ENCODE results near the gene PLA1A.

Gene PLA1A

DNA sequence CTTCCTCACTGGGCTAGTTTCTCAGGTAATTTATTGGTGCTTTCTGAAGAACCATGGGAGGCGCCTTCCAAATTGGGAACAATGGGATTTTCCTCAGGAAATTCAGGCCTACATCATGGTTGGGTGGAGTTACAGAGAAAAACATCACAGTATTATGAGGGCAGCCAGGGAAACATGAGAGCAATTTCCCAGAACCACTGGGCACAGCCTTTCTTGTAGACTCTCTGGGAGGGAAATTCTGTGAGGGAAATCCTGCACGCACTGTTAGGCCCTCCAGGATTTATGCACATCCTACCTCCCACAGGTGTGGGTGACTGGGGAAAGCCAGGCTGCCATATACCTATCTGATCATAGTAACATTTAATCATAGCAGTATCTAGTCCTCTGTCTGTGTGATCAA is 49.5 kb downstream of the PLA1A start:
- in situ Hi-C loops (cut with HindIII; ENCODE audit: low sequenced_read_pairs): no loop called here
- TF ChIP-seq CTCF (IDR thresholded peaks at IDR 0.05; ENCODE audit: low read depth, low read length): no peak
- DNase-seq (ENCODE audit: low read depth, low spot score): no peak
- no peak overlapping the region for H3K4me3 ChIP-seq (ENCODE audit: low read depth, low read length)

DNA sequence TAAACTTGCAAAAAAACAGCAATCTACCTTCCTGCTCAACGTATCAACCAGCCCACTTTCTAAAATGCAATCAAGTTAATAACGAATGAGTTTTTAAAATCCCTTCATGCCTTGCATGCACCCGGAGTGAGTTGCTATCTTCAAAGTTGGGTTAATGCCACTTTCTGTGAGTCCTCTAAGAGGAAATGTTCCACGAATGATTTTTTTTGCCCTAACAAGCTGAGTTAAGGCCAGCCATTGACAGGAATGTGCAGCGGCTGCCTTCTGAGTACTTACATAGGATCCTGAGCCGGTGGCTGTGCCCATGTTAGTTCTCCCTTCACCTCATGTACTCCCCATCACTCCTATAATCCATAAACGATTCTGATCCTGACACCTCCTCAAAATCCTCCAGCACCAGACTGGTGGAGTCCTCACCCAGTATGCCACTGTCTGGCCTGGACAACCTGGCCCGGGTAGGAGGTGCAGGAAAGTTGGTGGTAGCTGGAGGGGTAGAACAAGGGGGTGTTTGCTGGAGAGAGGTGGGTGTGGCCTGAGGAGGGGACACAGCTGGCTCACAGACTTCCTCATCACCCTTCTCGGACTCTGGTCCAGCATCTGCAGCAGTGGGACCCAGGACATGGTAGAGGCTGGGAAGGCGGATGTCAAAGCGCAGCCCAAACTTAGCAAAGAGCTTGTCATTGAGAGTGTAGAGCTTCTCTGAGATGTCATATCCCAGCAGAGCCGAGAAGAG is 50.3 kb downstream of the PLA1A start:
- no peak overlapping the region for H3K4me3 ChIP-seq (ENCODE audit: low read depth, low read length)
- TF ChIP-seq CTCF (IDR thresholded peaks at IDR 0.05; ENCODE audit: low read depth, low read length): no peak
- DNase-seq (ENCODE audit: low read depth, low spot score): no peak
- in situ Hi-C loops (cut with HindIII; ENCODE audit: low sequenced_read_pairs): no loop called here

DNA sequence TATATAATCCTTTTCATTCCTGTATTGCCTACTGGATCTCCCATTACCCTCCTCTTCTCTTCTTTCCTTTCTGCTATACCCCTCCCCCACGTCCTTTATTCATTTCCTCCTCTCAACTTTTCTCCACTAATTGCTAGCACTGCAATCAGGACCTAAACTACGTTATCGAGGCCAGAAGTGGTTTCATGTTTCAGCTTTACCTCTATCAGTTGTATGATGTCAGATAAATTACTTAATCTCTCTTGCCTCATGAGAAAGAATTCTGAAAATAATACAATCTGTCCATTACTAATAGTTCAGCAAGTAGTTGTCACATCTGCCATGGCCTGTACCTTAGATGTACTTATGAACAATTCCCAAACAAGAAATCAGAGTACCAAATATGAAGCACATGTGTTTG is 52.1 kb downstream of the PLA1A start:
- TF ChIP-seq CTCF (IDR thresholded peaks at IDR 0.05; ENCODE audit: low read depth, low read length): no peak
- in situ Hi-C loops (cut with HindIII; ENCODE audit: low sequenced_read_pairs): no loop called here
- no peak overlapping the region for H3K4me3 ChIP-seq (ENCODE audit: low read depth, low read length)
- no peak for DNase-seq (ENCODE audit: low read depth, low spot score)

DNA sequence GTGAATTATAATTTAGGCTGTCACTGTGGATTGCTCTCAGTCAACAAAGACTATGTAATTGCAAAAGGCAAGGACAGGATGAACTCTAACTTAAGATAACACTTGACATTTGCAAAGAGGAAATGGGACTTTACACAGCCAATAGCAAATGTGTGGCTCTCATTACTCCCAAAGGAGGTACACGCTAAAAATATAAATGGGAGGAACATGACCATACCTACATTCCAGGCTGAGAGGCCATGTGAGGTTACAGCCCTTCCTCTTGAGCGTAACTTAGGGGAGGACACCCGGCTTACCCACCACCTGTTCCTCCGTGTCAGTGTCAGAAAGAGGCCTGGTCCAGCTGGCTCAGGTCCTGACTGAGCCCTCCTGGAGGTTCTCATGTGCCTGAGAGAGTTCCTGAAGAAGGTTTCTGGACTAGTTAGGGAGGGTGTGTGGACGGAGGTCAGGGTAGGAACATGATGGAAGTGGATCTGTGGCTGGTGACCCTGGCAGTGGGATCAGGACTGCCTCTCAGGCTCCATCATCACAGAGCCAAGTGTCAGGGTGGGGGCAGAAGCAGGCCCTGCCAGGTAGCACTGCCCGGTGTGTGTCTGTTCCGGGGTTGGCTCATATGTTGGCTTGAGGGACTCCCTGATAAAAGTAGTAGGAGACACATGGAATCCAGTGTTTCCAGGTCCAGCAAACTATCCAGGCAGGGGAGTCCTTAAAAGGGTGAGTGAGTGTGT is 54.8 kb downstream of the PLA1A start:
- no peak for DNase-seq (ENCODE audit: low read depth, low spot score)
- in situ Hi-C loops (cut with HindIII; ENCODE audit: low sequenced_read_pairs): no loop called here
- TF ChIP-seq CTCF (IDR thresholded peaks at IDR 0.05; ENCODE audit: low read depth, low read length): no peak
- H3K4me3 ChIP-seq (ENCODE audit: low read depth, low read length): no peak overlapping the region

GRCh38 chr3:119653876-119654275 is 56.2 kb downstream of the PLA1A start:
- DNase-seq (ENCODE audit: low read depth, low spot score): no peak
- H3K4me3 ChIP-seq (ENCODE audit: low read depth, low read length): no peak overlapping the region
- in situ Hi-C loops (cut with HindIII; ENCODE audit: low sequenced_read_pairs): no loop called here
- no peak for TF ChIP-seq CTCF (IDR thresholded peaks at IDR 0.05; ENCODE audit: low read depth, low read length)

DNA sequence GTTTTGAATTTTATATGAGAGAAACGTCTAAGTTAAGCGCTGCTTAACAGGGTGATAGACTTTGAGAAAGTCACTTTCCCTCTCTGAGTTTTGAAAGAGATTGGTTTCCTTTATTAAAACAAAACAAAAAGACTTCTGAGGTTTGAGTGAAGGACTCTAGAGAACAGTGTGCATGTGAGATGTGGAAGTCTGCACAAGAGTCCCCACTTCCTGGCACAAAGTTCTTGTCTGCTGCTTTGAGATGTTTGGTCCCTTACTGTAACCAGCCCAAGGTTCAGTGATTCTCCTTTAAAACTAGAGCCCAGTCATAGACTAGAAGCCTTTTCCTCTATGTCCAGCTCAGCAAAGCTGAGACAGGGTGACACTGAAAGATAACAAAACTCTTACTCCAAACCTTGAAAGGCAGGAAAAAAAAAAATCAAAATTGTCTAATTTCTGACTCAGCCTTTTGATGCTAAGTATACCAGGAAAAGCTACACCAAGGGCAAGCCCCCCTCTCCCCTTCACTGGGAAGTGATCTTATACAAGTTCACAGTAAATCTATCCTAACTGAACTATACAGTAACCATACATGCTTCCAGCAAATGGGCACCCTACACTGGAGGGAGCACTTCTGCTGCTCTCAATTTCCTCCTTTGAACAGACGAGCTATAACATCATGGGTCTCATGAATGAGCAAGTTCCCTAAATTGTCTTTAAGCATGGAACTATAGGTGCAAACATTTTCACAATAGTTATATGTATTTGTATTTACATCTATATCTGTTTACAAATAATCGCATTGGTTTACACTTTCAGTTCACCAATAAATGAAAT is 60.4 kb downstream of the PLA1A start:
- TF ChIP-seq CTCF (IDR thresholded peaks at IDR 0.05; ENCODE audit: low read depth, low read length): no peak
- DNase-seq (ENCODE audit: low read depth, low spot score): no peak
- H3K4me3 ChIP-seq (ENCODE audit: low read depth, low read length): no peak overlapping the region
- in situ Hi-C loops (cut with HindIII; ENCODE audit: low sequenced_read_pairs): no loop called here

Measured in astrocyte of the spinal cord (primary cell).